Naive B cell (primary cell): ENCODE data around the gene CNOT4. TPM values are rescaled to one million over a fixed set of nuclear protein-coding genes. Genes with fewer than 3 reads are reported as not detected.
"Not testable (repeated sequence)": the region's sequence is repeated elsewhere in the genome, so short reads cannot be mapped to it uniquely, and the experiment has no call there.

Source experiments
- ATAC-seq, 2 donors: fragments of 150-1000 bp; cut with Tn5 transposase; 2 replicates each; pipeline ENCODE4 v1.10.0; 2021; ENCODE audit warnings: low read depth in 2 of 2, mild to moderate bottlenecking in 2 of 2, moderate library complexity in 2 of 2
- DNase-seq: peaks from one replicate; pipeline ENCODE4 v3.0.0; 2022
- H3K27ac Mint-ChIP-seq, 6 donors: one replicate each; pipeline ENCODE4 v1.8.0; 2020 to 2022; ENCODE audit warnings: mild to moderate bottlenecking in 6 of 6, mixed read lengths in 6 of 6, moderate library complexity in 5 of 6, inconsistent platforms in 2 of 6
- H3K27me3 Mint-ChIP-seq, 3 donors: one replicate each; pipeline ENCODE4 v1.8.0; 2021 to 2022; ENCODE audit warnings: mixed read lengths in 3 of 3, mild to moderate bottlenecking in 1 of 3
- H3K36me3 Mint-ChIP-seq, 2 donors: one replicate each; pipeline ENCODE4 v1.8.0; 2020 to 2022; ENCODE audit warnings: mixed read lengths in 2 of 2, inconsistent platforms in 1 of 2, mild to moderate bottlenecking in 1 of 2
- H3K4me1 Mint-ChIP-seq, 3 donors: one replicate each; pipeline ENCODE4 v1.8.0; 2020 to 2022; ENCODE audit warnings: mixed read lengths in 3 of 3, inconsistent platforms in 1 of 3, mild to moderate bottlenecking in 1 of 3, moderate library complexity in 1 of 3
- H3K4me3 Mint-ChIP-seq, 8 donors: one replicate each; pipeline ENCODE4 v1.8.0; 2020 to 2022; ENCODE audit warnings: mild to moderate bottlenecking in 8 of 8, mixed read lengths in 8 of 8, moderate library complexity in 8 of 8, inconsistent platforms in 2 of 8
- H3K9me3 Mint-ChIP-seq, 7 donors: one replicate each; pipeline ENCODE4 v1.8.0; 2020 to 2022; ENCODE audit warnings: mixed read lengths in 7 of 7, mild to moderate bottlenecking in 5 of 7, inconsistent platforms in 2 of 7, moderate library complexity in 1 of 7
- polyA plus RNA-seq, 6 donors: library from polyadenylated mRNA; unstranded; fragments of 300-500 nt; fragmentation: Illumina TruSeq; gene quantifications; one replicate each; pipeline ENCODE4 v1.2.3, GENCODE V29; 2021; ENCODE audit warnings: low read depth in 6 of 6

The CNOT4 gene
- polyA plus RNA-seq, 6 donors from 2014 or later, result 15.1 to 23.9 (median 18.5) TPM

DNA sequence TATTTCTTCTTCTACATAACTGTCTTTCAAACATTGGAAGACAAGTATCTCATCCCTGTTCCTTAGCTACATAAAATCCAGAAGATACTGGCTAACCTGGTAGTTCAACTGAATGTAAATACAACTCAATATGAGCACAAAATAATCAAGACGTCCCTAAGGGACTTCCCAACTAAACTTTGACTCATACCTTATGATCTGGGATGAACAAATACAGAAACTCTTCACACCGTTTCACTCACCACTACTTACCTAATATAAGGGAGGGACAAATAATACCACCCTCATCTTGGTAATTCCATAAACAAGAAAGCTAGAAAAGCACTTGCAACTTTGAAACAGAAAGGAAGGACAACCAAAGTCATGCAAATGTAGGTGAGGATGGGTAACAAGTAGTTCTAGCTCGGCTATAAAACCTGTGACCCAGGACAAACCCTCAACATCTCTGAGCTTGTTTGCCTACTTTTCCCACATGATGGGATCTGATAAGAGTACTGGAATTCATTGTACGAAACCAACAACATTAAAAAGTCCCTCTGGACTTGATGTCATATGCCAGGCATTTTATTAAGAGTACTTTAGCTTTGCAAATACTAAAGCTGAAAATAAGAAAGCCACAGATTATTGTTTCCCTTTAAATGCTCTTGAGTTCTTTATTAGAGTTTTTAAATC lies 154.4 kb downstream of the CNOT4 start:
- Mint-ChIP-seq H3K9me3 (no peaks in the 10 kb centered on the region), H3K27me3 (peaks cover 0 to 5% (median 0%) of the 10 kb centered on the region in 3 donors), H3K4me3 (no peak overlapping the region), H3K27ac (no peak overlapping the region), H3K36me3 (no peaks in the 10 kb centered on the region), H3K4me1 (no peaks in the 10 kb centered on the region)
- no peak for ATAC-seq
- no peak for DNase-seq

DNA sequence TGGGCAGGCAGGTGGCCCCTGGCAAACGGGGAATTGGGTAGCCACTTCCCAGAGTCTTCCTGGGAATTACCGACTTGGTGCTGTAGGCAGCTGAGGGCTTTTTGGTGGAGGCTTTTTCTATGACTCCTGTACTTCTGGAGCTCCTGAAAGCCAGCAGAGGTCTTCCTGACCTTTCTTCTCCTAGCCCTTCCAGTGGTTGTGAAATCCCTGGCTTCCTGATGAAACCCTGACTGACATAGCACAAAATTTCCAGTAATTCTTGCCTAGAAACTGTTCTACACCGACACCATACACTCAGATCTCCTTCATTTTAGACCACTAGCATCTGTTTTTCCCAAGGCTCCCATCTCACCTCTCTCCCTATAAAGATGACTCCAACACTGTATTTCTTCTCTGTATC lies 156.1 kb downstream of the CNOT4 start:
- ATAC-seq (no peak), DNase-seq (no peak)
- no peaks in the 10 kb centered on the region for H3K9me3 Mint-ChIP-seq
- no peak overlapping the region for H3K27ac Mint-ChIP-seq
- H3K4me3 Mint-ChIP-seq, result peak overlapping the region in 1 of 8 donors; percentile 6
- no peaks in the 10 kb centered on the region for H3K4me1 Mint-ChIP-seq
- H3K36me3 Mint-ChIP-seq, result no peaks in the 10 kb centered on the region
- H3K27me3 Mint-ChIP-seq, result peaks cover 0 to 5% (median 0%) of the 10 kb centered on the region in 3 donors

DNA sequence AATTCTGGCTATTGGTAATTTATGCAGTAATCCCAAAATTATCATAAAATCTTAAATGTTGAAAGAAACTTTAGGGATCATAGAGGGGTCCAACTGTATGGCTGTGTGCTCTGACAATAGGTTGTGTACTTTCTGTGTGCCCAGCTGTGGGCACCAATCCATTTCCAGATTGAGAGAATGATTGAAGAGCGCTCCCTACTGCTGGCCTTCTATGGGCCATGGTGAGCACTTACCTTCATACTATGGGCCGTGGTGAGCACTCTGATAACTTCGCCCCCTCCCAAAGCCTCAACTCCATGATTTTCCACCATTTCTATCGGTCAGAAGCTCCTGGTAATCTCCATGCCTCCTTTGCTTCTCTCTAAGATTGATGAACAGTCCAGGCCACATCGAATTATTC lies 157.6 kb downstream of the CNOT4 start:
- DNase-seq (no peak), ATAC-seq (no peak)
- Mint-ChIP-seq H3K36me3 (no peaks in the 10 kb centered on the region), H3K27ac (no peak overlapping the region), H3K27me3 (peaks cover 0 to 5% (median 0%) of the 10 kb centered on the region in 3 donors), H3K4me3 (no peak overlapping the region), H3K9me3 (no peaks in the 10 kb centered on the region), H3K4me1 (no peaks in the 10 kb centered on the region)

DNA sequence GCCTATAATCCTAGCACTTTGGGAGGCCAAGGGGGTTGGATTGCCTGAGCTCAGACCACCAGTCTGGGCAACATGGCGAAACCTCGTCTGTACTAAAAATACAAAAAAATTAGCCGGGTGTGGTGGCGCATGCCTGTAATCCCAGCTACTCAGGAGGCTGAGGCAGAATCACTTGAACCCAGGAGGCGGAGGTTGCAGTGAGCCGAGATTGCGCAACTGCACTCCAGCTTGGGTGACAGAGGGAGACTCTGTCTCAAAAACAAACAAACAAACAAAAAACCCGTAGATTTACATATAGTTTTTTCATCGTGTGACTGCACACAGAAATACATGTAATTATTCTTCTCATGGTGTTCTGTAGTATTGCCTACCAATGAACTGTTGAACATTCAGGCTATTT lies 158.8 kb downstream of the CNOT4 start:
- not testable (repeated sequence) for H3K27ac Mint-ChIP-seq, H3K36me3 Mint-ChIP-seq, H3K27me3 Mint-ChIP-seq, DNase-seq, H3K4me1 Mint-ChIP-seq, ATAC-seq, H3K4me3 Mint-ChIP-seq, H3K9me3 Mint-ChIP-seq

DNA sequence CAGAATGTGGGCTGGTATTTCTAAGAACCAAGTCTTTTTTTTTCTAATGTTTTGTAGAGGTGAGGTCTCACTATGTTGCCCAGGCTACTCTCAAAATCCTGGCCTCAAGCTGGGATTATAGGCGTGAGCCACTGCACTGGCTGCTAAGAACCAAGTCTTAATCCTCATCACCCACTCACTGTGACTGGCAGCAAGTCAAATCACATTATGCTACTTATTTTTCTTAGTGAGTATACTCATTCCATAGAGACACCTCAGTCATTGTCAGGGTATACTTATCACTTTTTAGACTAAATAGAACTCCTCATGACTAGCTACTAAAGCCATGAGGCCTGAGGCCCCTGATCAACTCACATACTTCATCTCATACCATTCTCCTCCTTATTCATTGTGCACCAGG lies 160.2 kb downstream of the CNOT4 start:
- Mint-ChIP-seq H3K36me3 (no peaks in the 10 kb centered on the region), H3K4me3 (no peak overlapping the region), H3K27me3 (no peaks in the 10 kb centered on the region), H3K4me1 (no peaks in the 10 kb centered on the region), H3K27ac (no peak overlapping the region), H3K9me3 (no peaks in the 10 kb centered on the region)
- no peak for ATAC-seq
- no peak for DNase-seq

DNA sequence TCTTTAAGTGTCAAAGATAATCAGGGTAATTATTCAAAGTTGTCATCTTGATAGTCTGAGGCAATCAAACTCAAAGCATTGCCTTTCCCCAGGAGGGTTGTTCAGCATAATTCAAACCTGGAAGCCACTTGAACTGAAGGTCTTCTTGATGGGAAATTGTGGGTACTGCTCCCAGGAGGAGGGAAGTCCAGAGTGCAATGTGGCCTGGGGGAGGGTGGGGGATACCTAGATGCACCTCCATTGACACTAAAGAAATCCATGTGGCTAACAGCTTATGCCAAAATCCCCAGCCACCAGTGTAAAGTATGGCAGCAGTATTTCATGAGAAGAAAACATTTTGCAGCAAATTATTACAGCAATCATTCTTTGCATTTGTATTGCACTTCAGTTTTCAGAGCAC lies 161.4 kb downstream of the CNOT4 start:
- Mint-ChIP-seq H3K27me3 (no peaks in the 10 kb centered on the region), H3K4me3 (no peak overlapping the region), H3K4me1 (no peaks in the 10 kb centered on the region), H3K9me3 (no peaks in the 10 kb centered on the region), H3K27ac (no peak overlapping the region), H3K36me3 (no peaks in the 10 kb centered on the region)
- ATAC-seq, result no peak
- DNase-seq, result no peak

DNA sequence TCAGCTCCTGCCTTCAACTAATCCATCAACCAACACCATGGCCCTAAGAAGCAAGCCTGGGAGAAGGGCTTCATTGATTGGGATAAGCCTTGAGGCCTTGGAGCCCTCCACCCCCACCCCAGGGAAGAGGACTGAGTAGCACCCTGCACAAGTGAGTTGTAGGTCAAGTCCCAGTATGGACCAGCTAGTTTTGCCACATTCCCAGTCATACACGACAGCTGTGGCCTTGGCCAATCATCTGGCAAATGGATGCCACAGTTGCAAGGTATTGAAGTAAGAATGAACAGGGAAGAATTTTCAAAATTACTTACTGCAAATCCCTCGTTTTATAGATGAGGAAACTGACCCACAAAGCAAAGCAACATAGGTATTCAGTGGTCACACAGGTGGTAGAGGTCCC lies 166.5 kb downstream of the CNOT4 start:
- H3K9me3 Mint-ChIP-seq, result no peaks in the 10 kb centered on the region
- no peaks in the 10 kb centered on the region for H3K4me1 Mint-ChIP-seq
- no peak overlapping the region for H3K4me3 Mint-ChIP-seq
- no peaks in the 10 kb centered on the region for H3K36me3 Mint-ChIP-seq
- H3K27me3 Mint-ChIP-seq, result no peaks in the 10 kb centered on the region
- no peak overlapping the region for H3K27ac Mint-ChIP-seq
- ATAC-seq (no peak), DNase-seq (no peak)

DNA sequence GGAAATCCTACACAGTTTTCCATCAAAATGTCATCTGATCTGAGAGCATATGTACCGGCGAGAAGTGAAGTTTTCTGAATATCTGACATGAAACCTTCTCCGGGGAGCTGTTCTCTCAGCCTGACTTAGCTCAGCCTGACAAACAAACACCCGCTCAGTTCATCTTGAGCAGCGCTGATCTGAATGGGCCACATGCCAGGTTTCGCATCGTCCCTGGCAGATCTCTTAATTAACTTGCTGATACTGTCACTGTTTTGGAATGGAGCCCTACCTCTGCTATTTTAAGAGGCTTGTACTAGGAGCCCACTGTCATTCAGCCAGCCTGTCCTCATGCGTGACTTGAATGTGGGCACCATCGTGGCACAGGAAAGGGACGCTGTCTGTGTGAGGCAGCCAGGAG lies 167.0 kb downstream of the CNOT4 start:
- no peaks in the 10 kb centered on the region for H3K9me3 Mint-ChIP-seq
- H3K4me3 Mint-ChIP-seq, result no peak overlapping the region
- H3K27ac Mint-ChIP-seq, result no peak overlapping the region
- no peaks in the 10 kb centered on the region for H3K36me3 Mint-ChIP-seq
- no peak for ATAC-seq
- no peaks in the 10 kb centered on the region for H3K27me3 Mint-ChIP-seq
- DNase-seq, result no peak
- no peaks in the 10 kb centered on the region for H3K4me1 Mint-ChIP-seq

DNA sequence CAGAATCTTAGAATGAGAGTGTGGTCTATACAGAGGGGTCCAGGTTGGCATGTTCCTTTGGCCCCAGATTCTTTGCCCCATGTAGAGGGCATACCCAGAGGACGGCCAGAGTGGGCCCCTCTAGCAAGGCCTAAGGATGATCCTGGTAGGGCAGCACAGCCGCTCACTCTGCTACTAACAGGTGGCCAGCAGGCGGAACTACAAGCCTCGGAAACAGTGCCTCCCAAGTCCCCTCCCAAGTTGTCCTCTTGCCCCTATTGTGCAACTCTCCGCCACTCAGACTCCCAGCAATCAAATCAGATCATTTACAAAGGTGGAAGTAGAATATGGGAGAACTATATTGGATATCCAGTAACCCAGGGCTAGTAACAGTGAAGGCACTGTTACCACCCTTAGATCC lies 168.9 kb downstream of the CNOT4 start:
- H3K4me1 Mint-ChIP-seq, result no peaks in the 10 kb centered on the region
- peaks cover 0 to 7% (median 0%) of the 10 kb centered on the region in 3 donors for H3K27me3 Mint-ChIP-seq
- ATAC-seq (no peak), DNase-seq (no peak)
- no peaks in the 10 kb centered on the region for H3K9me3 Mint-ChIP-seq
- no peak overlapping the region for H3K4me3 Mint-ChIP-seq
- peak overlapping the region in 1 of 6 donors; percentile 51 for H3K27ac Mint-ChIP-seq
- H3K36me3 Mint-ChIP-seq, result no peaks in the 10 kb centered on the region

DNA sequence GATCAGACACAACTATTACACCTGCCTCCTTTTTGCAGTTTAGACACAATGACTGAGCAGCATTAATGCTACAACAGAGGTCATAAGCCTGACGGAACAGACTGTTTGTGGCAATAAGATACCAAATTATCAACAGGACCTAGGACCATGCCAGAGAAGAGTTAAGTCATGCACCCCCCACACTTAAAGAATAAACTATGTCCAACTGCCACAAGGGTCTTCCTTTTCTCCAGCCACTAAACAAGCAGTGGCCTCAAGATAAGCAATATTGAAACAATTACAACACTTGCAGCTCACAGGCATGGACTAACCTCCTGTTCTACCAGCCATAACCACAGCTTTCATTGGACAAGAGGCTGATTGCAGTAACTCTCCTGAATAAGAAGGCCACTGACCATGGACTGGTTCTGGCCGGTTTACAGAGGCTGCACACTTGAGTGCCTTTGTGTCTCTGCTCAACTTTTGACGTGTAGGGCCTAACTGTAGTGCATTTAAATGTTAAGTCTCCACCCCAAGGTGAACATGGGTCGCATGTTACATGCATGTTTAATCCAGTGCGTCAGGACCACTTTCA lies 171.8 kb downstream of the CNOT4 start:
- Mint-ChIP-seq H3K27me3 (peaks cover 0 to 7% (median 0%) of the 10 kb centered on the region in 3 donors), H3K4me1 (no peaks in the 10 kb centered on the region), H3K36me3 (peaks cover 0 to 5% of the 10 kb centered on the region in 2 donors), H3K27ac (no peak overlapping the region), H3K4me3 (no peak overlapping the region), H3K9me3 (peaks cover 0 to 4% (median 3%) of the 10 kb centered on the region in 7 donors)
- no peak for DNase-seq
- no peak for ATAC-seq

DNA sequence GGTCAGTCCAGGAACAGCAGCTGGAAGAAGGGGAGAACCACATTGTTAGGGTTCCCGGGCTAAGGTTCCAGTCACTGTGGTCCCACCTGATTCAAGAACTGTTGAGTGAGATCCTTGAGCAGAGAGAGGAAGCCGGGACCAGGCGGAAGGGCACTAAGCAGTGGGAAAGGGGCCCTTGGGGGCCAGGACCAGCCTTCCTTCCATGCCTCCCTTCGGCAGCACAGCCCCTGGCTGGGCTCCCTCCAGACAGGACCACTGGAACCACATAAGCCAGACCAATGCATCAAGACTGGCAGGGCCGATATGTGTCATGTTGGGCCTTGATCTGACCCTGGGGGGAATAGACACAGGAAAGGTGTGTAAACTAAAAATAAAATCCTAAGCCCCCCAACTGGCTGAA lies 172.4 kb downstream of the CNOT4 start:
- Mint-ChIP-seq H3K27ac (peak overlapping the region in 1 of 6 donors; percentile 1), H3K9me3 (peaks cover 0 to 8% (median 3%) of the 10 kb centered on the region in 7 donors), H3K4me3 (no peak overlapping the region), H3K36me3 (peaks cover 0 to 8% of the 10 kb centered on the region in 2 donors), H3K4me1 (no peaks in the 10 kb centered on the region), H3K27me3 (peaks cover 0 to 7% (median 0%) of the 10 kb centered on the region in 3 donors)
- DNase-seq (no peak), ATAC-seq (no peak)

DNA sequence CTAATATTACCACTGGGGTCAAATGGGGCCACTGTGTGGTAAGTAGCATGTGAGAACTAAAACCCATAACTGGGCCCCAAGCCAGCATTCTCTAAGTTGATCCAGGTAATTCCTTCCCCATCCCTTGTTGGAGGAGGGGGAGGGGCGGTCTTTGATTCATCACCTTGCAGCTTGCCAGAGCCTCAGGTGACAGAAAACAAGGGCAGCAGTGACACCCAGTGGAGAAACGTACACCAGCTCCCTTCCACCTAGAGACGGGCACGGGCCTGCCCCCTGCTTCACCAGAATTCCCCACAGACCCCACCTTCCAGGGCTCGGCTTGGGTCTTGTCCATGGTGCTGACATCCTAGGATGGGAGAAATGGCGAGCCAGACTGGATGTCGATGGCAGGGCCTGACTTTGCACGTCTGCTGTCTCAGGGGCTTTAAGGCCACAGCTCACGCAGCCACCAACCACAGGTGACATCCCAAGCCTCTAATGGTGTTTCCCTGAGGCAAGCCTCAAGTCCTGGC lies 174.2 kb downstream of the CNOT4 start:
- peaks cover 0 to 15% of the 10 kb centered on the region in 2 donors for H3K36me3 Mint-ChIP-seq
- peaks cover 2 to 8% (median 3%) of the 10 kb centered on the region in 7 donors for H3K9me3 Mint-ChIP-seq
- DNase-seq (peak; percentile 7), ATAC-seq (peak in 1 of 2 donors; percentile 47)
- no peaks in the 10 kb centered on the region for H3K4me1 Mint-ChIP-seq
- peak overlapping the region in 1 of 6 donors; percentile 62 for H3K27ac Mint-ChIP-seq
- no peak overlapping the region for H3K4me3 Mint-ChIP-seq
- peaks cover 0 to 7% (median 0%) of the 10 kb centered on the region in 3 donors for H3K27me3 Mint-ChIP-seq

DNA sequence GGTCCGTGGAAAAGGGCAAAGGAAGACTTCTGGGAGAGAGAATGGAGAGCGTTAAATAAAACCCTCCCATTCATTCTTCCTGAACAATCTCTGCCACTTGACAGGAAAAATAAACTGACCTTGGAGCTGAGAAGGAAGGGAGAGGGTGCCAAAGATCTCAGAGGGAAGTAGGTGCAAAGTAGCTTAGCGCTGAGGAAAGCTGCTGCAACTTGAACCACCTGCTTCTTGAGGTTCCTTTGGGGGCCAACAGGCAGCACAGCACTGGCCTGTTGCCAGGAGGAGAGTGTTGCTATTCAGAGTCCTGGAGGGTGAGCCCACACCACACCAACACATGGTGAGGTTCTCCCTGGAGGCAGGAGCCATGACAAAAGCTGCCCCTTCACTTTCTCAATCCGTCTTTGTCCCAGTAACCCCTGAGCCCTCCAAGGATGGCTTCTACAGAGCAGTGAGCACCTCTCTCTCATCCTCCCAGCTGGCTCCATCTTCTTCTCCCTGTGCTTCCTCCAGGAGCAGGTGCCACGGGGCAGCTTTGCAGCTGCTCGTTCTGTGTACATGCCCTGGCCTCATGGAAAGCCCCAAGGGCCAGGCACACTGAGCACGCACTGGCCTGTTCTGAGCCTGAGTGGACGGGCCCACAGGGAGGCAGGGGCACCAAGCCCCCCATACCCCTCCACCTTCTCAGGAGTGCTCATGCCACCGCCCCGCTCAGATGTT lies 174.9 kb downstream of the CNOT4 start:
- H3K27me3 Mint-ChIP-seq, result peaks cover 0 to 7% (median 0%) of the 10 kb centered on the region in 3 donors
- peaks cover 0 to 15% of the 10 kb centered on the region in 2 donors for H3K36me3 Mint-ChIP-seq
- H3K27ac Mint-ChIP-seq, result peak overlapping the region in 1 of 6 donors; percentile 25
- H3K4me1 Mint-ChIP-seq, result no peaks in the 10 kb centered on the region
- H3K9me3 Mint-ChIP-seq, result peaks cover 2 to 8% (median 3%) of the 10 kb centered on the region in 7 donors
- no peak for DNase-seq
- ATAC-seq, result no peak
- no peak overlapping the region for H3K4me3 Mint-ChIP-seq

DNA sequence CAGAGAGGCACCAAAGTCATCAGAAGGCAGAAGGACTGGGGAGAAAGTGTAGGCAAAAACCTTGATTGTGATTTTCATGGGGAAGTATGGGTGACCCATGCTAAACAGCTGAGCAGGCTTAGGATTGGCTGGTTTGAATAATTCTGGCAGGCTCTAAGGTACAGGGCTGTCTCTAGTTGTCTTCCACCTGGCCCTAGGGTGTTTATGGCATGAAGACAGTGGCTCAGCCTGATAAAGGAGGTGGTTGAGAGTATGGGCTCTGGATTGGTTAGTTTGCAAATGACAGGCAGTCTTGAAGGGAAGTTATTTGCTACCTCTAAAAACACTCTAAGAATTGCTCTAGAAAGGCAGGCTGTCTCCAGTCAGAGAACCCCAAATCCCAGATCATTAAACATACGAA lies 176.0 kb downstream of the CNOT4 start:
- no peak for ATAC-seq
- H3K27me3 Mint-ChIP-seq, result peaks cover 0 to 7% (median 0%) of the 10 kb centered on the region in 3 donors

More for the DNA sequence above, 176.0 kb downstream of the CNOT4 start:
- no peak for DNase-seq
- H3K27ac Mint-ChIP-seq, result peak overlapping the region in 1 of 6 donors; percentile 13
- H3K36me3 Mint-ChIP-seq, result peaks cover 0 to 15% of the 10 kb centered on the region in 2 donors
- H3K9me3 Mint-ChIP-seq, result peaks cover 2 to 8% (median 3%) of the 10 kb centered on the region in 7 donors
- no peaks in the 10 kb centered on the region for H3K4me1 Mint-ChIP-seq
- no peak overlapping the region for H3K4me3 Mint-ChIP-seq
